ENCODE measurements around the gene MAS1.

DNA sequence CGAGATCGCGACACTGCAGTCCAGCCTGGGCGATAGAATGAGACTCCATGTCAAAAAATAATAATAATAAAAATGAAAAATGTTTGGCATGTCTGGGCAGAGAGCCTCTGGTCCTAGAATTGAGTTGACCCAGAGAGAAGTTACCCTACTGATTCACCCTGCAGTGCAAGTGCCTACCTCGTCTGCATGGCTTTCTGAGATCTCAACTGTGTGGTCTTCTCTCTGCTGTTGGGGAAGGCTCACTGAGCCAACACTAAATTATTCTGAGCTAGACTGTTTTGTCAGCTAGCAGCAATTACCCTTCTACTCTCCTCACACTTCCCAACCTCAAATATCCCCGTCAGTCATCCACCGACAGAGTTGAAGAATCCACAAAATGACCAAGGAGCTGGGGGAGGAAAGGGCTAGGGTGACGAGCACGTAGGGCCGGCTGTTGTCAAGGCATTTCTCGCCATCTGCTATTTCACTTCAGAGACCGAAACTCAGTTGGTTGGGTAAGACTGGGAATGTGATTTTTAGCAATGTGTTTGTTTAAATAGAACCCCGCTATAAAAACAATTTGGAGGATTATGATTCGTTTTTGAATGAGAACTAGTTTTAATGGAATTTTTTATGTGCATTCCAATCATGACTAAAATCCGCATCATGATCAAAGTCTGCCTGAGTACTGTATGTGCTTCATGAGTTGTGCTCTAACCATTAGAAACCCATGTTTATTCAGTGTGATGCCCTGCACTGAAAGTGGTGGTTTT is 9.4 kb downstream of the MAS1 start:
- TF ChIP-seq, protein P1, sequence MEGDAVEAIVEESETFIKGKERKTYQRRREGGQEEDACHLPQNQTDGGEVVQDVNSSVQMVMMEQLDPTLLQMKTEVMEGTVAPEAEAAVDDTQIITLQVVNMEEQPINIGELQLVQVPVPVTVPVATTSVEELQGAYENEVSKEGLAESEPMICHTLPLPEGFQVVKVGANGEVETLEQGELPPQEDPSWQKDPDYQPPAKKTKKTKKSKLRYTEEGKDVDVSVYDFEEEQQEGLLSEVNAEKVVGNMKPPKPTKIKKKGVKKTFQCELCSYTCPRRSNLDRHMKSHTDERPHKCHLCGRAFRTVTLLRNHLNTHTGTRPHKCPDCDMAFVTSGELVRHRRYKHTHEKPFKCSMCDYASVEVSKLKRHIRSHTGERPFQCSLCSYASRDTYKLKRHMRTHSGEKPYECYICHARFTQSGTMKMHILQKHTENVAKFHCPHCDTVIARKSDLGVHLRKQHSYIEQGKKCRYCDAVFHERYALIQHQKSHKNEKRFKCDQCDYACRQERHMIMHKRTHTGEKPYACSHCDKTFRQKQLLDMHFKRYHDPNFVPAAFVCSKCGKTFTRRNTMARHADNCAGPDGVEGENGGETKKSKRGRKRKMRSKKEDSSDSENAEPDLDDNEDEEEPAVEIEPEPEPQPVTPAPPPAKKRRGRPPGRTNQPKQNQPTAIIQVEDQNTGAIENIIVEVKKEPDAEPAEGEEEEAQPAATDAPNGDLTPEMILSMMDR (conservative IDR thresholded peaks at IDR 0.05; ENCODE audit: low read depth in 2 of 2) = no peak
- TF ChIP-seq POLR2AphosphoS5 (IDR thresholded peaks at IDR 0.05; ENCODE audit: low read depth) (no peak), EZH2 (IDR thresholded peaks at IDR 0.05; ENCODE audit: low read depth, unreplicated experiment) (no peak)
- TF ChIP-seq, protein P2, sequence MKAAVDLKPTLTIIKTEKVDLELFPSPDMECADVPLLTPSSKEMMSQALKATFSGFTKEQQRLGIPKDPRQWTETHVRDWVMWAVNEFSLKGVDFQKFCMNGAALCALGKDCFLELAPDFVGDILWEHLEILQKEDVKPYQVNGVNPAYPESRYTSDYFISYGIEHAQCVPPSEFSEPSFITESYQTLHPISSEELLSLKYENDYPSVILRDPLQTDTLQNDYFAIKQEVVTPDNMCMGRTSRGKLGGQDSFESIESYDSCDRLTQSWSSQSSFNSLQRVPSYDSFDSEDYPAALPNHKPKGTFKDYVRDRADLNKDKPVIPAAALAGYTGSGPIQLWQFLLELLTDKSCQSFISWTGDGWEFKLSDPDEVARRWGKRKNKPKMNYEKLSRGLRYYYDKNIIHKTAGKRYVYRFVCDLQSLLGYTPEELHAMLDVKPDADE (IDR thresholded peaks at IDR 0.05) = no peak
